ENCODE measurements around the gene MYO3A.

MYO3A gene

GRCh38 chr10:26225322-26225721, 291.3 kb downstream of the MYO3A start:
- no peaks in the 10 kb centered on the region for H3K36me3 ChIP-seq (ENCODE audit: control insufficient read depth, low read length)
- peaks cover 18% of the 10 kb centered on the region for H3K4me1 ChIP-seq (ENCODE audit: control insufficient read depth, low read length)
- H3K4me3 ChIP-seq (ENCODE audit: low read length) = no peak overlapping the region; the same call in 1 of the 2 replicates
- no peaks in the 10 kb centered on the region for H3K9me3 ChIP-seq (ENCODE audit: control insufficient read depth, insufficient read depth, low read length)
- H3K79me2 ChIP-seq (ENCODE audit: control insufficient read depth, low read length) = no peaks in the 10 kb centered on the region
- H3K4me2 ChIP-seq (ENCODE audit: low read length) = peak overlapping the region; percentile 15
- no peaks in the 10 kb centered on the region for H3K9me2 ChIP-seq (replicated peaks; ENCODE audit: control insufficient read depth, low read length)
- H3K27ac ChIP-seq (ENCODE audit: low read depth, low read length) = no peak overlapping the region
- no peak for TF ChIP-seq EZH2phosphoT487 (IDR thresholded peaks at IDR 0.05; ENCODE audit: borderline replicate concordance, low read length)
- TF ChIP-seq, protein P1, sequence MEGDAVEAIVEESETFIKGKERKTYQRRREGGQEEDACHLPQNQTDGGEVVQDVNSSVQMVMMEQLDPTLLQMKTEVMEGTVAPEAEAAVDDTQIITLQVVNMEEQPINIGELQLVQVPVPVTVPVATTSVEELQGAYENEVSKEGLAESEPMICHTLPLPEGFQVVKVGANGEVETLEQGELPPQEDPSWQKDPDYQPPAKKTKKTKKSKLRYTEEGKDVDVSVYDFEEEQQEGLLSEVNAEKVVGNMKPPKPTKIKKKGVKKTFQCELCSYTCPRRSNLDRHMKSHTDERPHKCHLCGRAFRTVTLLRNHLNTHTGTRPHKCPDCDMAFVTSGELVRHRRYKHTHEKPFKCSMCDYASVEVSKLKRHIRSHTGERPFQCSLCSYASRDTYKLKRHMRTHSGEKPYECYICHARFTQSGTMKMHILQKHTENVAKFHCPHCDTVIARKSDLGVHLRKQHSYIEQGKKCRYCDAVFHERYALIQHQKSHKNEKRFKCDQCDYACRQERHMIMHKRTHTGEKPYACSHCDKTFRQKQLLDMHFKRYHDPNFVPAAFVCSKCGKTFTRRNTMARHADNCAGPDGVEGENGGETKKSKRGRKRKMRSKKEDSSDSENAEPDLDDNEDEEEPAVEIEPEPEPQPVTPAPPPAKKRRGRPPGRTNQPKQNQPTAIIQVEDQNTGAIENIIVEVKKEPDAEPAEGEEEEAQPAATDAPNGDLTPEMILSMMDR (IDR thresholded peaks at IDR 0.05; ENCODE audit: low read depth, low read length, poor library complexity, severe bottlenecking) = no peak
- no peaks in the 10 kb centered on the region for H4K20me1 ChIP-seq (ENCODE audit: control insufficient read depth, insufficient read depth, low read depth, low read length)
- H3K27me3 ChIP-seq (ENCODE audit: control insufficient read depth, low read length) = no peaks in the 10 kb centered on the region
- no peaks in the 10 kb centered on the region for H3F3A ChIP-seq (ENCODE audit: control insufficient read depth, insufficient read depth)

DNA sequence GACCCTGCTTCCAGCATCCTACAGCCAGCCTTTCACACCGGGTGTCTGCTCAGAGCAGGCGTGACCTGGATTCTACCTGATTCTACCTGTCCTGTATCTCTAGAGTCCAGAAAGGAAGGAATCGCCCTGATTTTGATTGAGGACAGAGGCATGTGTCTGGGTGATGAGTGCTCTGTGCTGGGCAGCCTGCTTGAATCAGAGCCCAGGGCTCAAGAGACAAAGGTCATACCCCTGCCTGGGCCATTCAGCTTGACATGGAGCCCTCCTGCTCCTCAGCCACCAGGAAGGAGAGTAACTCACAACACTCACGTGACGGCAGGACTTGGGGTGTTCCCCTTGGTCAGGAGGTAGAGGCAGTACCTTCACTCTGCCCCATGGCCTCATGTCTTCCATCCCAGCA, 293.8 kb downstream of the MYO3A start:
- Histone ChIP-seq H3F3A (ENCODE audit: control insufficient read depth, insufficient read depth) (no peaks in the 10 kb centered on the region), H3K4me1 (ENCODE audit: control insufficient read depth, low read length) (peaks cover 21% of the 10 kb centered on the region), H3K4me2 (ENCODE audit: low read length) (no peak overlapping the region), H3K79me2 (ENCODE audit: control insufficient read depth, low read length) (no peaks in the 10 kb centered on the region), H4K20me1 (ENCODE audit: control insufficient read depth, insufficient read depth, low read depth, low read length) (no peaks in the 10 kb centered on the region), H3K27ac (ENCODE audit: low read depth, low read length) (no peak overlapping the region), H3K36me3 (ENCODE audit: control insufficient read depth, low read length) (no peaks in the 10 kb centered on the region), H3K9me2 (replicated peaks; ENCODE audit: control insufficient read depth, low read length) (no peaks in the 10 kb centered on the region), H3K9me3 (ENCODE audit: control insufficient read depth, insufficient read depth, low read length) (no peaks in the 10 kb centered on the region), H3K4me3 (ENCODE audit: low read length) (no peak overlapping the region), H3K27me3 (ENCODE audit: control insufficient read depth, low read length) (no peaks in the 10 kb centered on the region)
- no peak for TF ChIP-seq EZH2phosphoT487 (IDR thresholded peaks at IDR 0.05; ENCODE audit: borderline replicate concordance, low read length)
- TF ChIP-seq, protein P1 (IDR thresholded peaks at IDR 0.05; ENCODE audit: low read depth, low read length, poor library complexity, severe bottlenecking) = no peak

GRCh38 chr10:26232174-26232573, 298.1 kb downstream of the MYO3A start:
- Histone ChIP-seq H3K27ac (ENCODE audit: low read depth, low read length) (no peak overlapping the region), H3K4me2 (ENCODE audit: low read length) (no peak overlapping the region), H3K4me1 (ENCODE audit: control insufficient read depth, low read length) (peaks cover 3% of the 10 kb centered on the region; the same call in 1 of the 2 replicates), H3K4me3 (ENCODE audit: low read length) (no peak overlapping the region), H3F3A (ENCODE audit: control insufficient read depth, insufficient read depth) (no peaks in the 10 kb centered on the region), H3K27me3 (ENCODE audit: control insufficient read depth, low read length) (no peaks in the 10 kb centered on the region), H3K9me3 (ENCODE audit: control insufficient read depth, insufficient read depth, low read length) (no peaks in the 10 kb centered on the region), H3K36me3 (ENCODE audit: control insufficient read depth, low read length) (no peaks in the 10 kb centered on the region), H3K9me2 (replicated peaks; ENCODE audit: control insufficient read depth, low read length) (no peaks in the 10 kb centered on the region), H4K20me1 (ENCODE audit: control insufficient read depth, insufficient read depth, low read depth, low read length) (no peaks in the 10 kb centered on the region), H3K79me2 (ENCODE audit: control insufficient read depth, low read length) (no peaks in the 10 kb centered on the region)
- TF ChIP-seq EZH2phosphoT487 (IDR thresholded peaks at IDR 0.05; ENCODE audit: borderline replicate concordance, low read length) = no peak
- TF ChIP-seq, protein P1 (IDR thresholded peaks at IDR 0.05; ENCODE audit: low read depth, low read length, poor library complexity, severe bottlenecking) = no peak
